Epithelial cell of proximal tubule (primary cell): Measurements from ENCODE around the gene RASSF10. TPM values are rescaled to one million over a fixed set of nuclear protein-coding genes. Genes with fewer than 3 reads are reported as not detected.

Experiments used
- DNase-seq: peaks from one replicate; pipeline ENCODE4 v3.0.0-alpha.2; 2011; ENCODE audit warnings: low read depth
- H3K4me3 ChIP-seq: 2 replicates; pipeline ENCODE4 v1.5.1; 2011; ENCODE audit warnings: low read depth, mild to moderate bottlenecking, low read length
- CTCF ChIP-seq: conservative IDR thresholded peaks from 2 replicates; pipeline ENCODE4 v1.5.1; 2012; ENCODE audit warnings: low read depth, mild to moderate bottlenecking, low read length
- total RNA-seq: library from RNA; depleted of rRNA; stranded (reverse); fragments of >200 nt; gene quantifications from 2 replicates; pipeline ENCODE4 v1.2.3, GENCODE V29; 2015

Gene RASSF10
- total RNA-seq, 1 donor from 2014 or later = 1.6 TPM

GRCh38 chr11:12991426-12991825 is 17.7 kb upstream of the RASSF10 start:
- no peak for TF ChIP-seq CTCF
- DNase-seq = no peak

GRCh38 chr11:12993626-12994025 is 15.5 kb upstream of the RASSF10 start:
- TF ChIP-seq CTCF = no peak
- DNase-seq = no peak
- no peak overlapping the region for H3K4me3 ChIP-seq

More at GRCh38 chr11:12991426-12991825, 17.7 kb upstream of the RASSF10 start:
- H3K4me3 ChIP-seq = no peak overlapping the region

GRCh38 chr11:12994476-12994875 is 14.6 kb upstream of the RASSF10 start:
- DNase-seq = no peak
- no peak for TF ChIP-seq CTCF

GRCh38 chr11:12995188-12995587 is 13.9 kb upstream of the RASSF10 start:
- H3K4me3 ChIP-seq = no peak overlapping the region
- DNase-seq = no peak
- TF ChIP-seq CTCF = no peak

More at GRCh38 chr11:12994476-12994875, 14.6 kb upstream of the RASSF10 start:
- H3K4me3 ChIP-seq = no peak overlapping the region

GRCh38 chr11:12995823-12996222 is 13.3 kb upstream of the RASSF10 start:
- no peak for DNase-seq
- H3K4me3 ChIP-seq = no peak overlapping the region
- no peak for TF ChIP-seq CTCF

- no peak for DNase-seq
Observed at GRCh38 chr11:12997168-12997567, 11.9 kb upstream of the RASSF10 start.

More at GRCh38 chr11:12997168-12997567, 11.9 kb upstream of the RASSF10 start:
- no peak overlapping the region for H3K4me3 ChIP-seq
- no peak for TF ChIP-seq CTCF
